ENCODE results near the gene NOBOX.

The NOBOX gene

DNA sequence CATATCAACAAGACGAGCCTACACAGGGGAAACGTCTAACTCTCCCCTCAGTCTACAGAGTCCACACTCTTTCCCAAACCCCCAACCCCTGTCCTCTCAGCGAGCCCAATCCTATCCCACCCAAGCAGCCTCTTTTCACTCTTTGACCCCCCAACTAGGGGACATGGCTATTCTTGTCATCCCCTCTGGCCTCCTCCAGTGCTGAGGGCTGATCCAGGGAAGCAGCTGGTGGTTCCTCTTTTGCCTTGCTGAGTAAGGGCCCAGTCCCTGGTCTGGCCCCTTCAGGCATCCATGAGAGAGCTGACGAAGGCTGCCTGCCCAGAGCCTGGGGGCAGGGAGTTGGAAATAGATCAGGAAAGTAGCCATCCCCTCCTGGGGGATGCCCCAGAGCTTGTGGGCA lies 6.4 kb downstream of the NOBOX start:
- TF ChIP-seq, protein P1, sequence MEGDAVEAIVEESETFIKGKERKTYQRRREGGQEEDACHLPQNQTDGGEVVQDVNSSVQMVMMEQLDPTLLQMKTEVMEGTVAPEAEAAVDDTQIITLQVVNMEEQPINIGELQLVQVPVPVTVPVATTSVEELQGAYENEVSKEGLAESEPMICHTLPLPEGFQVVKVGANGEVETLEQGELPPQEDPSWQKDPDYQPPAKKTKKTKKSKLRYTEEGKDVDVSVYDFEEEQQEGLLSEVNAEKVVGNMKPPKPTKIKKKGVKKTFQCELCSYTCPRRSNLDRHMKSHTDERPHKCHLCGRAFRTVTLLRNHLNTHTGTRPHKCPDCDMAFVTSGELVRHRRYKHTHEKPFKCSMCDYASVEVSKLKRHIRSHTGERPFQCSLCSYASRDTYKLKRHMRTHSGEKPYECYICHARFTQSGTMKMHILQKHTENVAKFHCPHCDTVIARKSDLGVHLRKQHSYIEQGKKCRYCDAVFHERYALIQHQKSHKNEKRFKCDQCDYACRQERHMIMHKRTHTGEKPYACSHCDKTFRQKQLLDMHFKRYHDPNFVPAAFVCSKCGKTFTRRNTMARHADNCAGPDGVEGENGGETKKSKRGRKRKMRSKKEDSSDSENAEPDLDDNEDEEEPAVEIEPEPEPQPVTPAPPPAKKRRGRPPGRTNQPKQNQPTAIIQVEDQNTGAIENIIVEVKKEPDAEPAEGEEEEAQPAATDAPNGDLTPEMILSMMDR (IDR thresholded peaks at IDR 0.05; ENCODE audit: insufficient read depth, missing control alignments), result no peak
- no peak for DNase-seq (ENCODE audit: insufficient read length, low spot score)
- FAIRE-seq, result no peak

DNA sequence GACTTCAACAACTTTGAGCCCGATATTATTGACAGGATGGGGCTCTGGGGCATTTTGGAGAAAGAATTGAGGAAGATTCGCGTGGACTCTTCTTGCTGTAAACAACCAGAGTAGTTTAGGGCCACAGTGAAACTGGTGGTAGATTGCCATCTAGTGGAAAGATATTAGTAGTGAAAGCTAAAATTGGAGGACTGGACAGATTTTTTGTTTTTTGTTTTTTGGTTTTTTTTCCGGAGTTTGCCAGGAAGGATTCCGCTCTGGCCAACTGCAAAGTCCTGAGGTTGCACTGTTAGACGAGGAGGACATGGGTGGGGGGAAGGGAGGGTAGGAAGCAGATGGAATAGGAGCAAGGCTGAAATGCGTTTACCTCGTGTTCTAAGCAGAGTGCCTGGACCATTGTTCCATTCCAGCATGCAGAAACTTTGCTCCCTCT lies 11.7 kb downstream of the NOBOX start:
- no peak for DNase-seq (ENCODE audit: insufficient read length, low spot score)
- TF ChIP-seq, protein P1 (IDR thresholded peaks at IDR 0.05; ENCODE audit: insufficient read depth, missing control alignments), result peak; percentile 60
- FAIRE-seq, result peak; percentile 78

DNA sequence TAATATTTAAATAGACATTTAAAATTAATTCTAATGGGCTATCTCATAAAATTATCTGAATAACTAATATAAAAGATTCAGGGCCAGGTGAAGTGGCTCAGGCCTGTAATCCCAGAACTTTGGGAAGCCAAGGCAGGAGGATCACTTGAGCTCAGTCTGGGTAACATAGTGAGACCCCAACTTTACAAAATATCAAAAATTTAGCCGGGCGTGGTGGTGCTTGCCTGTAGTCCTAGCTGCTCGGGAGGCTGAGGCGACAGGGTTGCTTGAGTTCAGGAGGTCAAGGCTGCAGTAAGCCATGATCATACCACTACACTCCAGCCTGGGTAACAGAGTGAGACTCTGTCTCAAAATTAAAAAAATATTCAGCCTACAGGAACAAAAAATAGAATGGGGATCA lies 12.5 kb downstream of the NOBOX start:
- no peak for FAIRE-seq
- TF ChIP-seq, protein P1 (IDR thresholded peaks at IDR 0.05; ENCODE audit: insufficient read depth, missing control alignments), result no peak

DNA sequence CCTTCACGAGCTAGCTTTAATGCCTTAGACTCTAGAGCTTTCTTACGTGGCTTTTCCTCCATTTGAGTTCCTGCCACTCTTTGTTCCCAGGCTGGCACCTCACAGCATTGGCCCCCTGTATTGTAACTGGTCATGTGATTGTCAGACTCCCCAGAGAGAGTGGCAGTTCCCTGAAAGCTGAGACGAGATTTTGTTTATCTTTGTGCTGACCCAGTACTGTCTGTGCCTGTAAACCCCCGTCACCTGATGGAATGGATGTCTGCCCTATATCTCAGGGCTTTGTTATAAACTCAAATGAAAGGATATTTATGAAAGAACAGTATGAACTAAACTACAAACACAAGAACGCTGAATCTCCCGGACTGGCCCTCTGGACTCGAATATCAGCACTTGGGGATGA lies 13.0 kb downstream of the NOBOX start:
- FAIRE-seq, result no peak
- TF ChIP-seq, protein P1 (IDR thresholded peaks at IDR 0.05; ENCODE audit: insufficient read depth, missing control alignments), result no peak

More for the DNA sequence above, 12.5 kb downstream of the NOBOX start:
- DNase-seq (ENCODE audit: insufficient read length, low spot score), result no peak

DNA sequence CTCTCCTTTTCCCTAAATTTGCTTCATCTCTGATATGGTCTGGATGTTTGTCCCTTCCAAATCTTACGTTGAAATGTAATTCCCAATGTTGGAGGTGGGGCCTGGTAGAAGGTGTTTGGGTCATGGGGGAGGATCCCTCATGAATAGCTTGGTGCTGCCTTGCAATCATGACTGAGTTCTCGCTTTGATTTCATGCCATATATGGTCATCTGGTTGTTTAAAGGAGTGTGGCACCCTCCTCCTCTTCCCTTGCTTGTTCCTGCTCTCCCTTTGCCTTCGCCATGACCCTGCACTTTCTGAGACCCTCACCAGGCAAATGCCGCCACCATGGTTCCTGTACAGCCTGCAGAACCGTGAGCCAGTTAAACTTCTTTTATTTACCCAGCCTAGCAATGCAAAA lies 14.5 kb downstream of the NOBOX start:
- TF ChIP-seq, protein P1 (IDR thresholded peaks at IDR 0.05; ENCODE audit: insufficient read depth, missing control alignments), result no peak
- DNase-seq (ENCODE audit: insufficient read length, low spot score) (no peak), FAIRE-seq (no peak)

More for the DNA sequence above, 13.0 kb downstream of the NOBOX start:
- DNase-seq (ENCODE audit: insufficient read length, low spot score), result no peak

DNA sequence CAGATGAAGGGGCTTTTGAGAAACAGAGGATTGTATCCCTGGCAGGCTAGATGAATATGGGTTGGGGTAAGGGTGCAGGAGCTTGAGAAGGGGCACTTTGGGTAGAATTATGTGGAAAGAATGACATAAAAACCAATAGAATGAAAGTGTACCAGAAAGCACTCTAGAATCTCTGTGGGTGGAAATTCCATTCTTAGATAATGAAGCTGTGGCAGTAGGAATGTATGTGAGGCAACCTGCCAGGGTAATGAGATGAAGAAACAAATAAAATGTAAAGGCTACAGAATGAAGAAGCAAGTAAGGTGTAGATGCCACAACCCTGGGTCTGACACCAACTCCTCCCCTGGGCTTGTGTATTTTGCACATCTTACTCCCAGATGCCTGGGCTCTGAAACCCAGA lies 16.8 kb downstream of the NOBOX start:
- DNase-seq (ENCODE audit: insufficient read length, low spot score), result no peak
- TF ChIP-seq, protein P1 (IDR thresholded peaks at IDR 0.05; ENCODE audit: insufficient read depth, missing control alignments), result no peak
- no peak for FAIRE-seq

DNA sequence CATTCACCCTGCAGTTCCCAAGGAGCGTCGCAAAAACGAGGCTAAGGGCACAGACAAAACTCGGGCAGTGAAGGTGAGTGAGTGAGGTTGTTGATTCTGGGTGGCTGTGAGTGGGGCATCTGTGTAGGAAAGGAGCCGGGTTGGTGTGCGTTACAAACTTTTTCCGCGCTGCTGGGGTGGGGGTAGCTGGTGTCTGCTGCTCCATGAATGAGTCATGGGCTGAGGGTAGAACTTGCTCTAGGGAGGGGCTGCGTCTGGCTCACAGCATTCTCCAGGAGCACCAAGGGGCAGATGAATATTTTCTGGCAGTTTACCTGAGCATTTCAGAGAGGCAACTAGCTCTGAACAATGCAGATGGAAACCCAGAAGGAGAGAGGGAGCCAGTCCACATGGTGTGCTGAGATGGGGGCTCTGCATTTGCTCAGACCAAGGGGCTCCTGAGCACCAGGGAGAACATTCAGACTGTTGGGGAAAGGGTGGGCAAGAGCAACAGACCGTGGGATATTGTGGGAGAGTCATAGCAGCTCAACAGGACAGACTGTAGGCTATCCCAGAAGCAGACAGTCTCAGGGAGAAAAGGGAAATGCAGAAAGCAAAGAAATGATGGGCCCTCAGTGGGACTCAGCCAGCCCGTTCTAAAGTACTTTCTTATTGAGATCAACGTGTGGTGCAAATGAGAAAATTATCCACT lies 18.8 kb downstream of the NOBOX start:
- TF ChIP-seq, protein P1 (IDR thresholded peaks at IDR 0.05; ENCODE audit: insufficient read depth, missing control alignments), result no peak
- no peak for FAIRE-seq
- DNase-seq (ENCODE audit: insufficient read length, low spot score), result no peak
